Measurements from ENCODE around the gene ULK4.

DNA sequence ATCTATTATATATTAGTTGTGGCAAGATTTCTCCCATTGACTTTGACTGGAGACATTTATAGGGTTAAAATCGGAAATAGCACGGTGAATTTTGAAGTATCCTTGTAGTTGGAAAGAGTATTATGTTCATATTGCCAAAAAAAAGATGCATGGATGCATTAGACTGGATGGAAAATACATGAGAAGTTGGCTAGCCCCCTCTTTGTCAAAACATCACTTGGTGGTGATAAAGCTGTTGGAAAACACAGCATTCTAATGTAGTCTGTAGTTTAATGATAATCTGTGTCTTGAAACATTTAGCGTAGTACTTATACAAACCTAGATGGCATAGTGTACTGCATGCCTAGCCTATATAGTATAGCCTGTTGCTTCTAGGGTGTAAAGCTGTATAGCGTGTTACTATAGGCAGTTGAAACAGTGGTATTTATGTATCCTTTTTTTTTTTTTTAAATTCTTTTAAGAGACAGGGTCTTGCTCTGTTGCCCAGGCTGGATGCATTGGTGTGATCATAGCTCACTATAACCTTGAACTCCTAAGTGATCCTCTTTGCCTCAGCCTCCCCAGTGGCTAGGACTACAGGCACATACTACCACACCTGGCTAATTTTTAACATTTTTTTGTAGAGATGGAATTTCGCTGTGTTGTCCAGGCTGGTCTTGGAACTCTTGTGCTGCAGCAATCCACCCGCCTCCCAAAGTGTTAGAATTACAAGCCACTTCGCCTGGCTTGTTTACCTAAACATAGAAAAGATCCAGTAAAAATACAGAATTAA is 740.8 kb downstream of the ULK4 start:
- TF ChIP-seq, protein P1, sequence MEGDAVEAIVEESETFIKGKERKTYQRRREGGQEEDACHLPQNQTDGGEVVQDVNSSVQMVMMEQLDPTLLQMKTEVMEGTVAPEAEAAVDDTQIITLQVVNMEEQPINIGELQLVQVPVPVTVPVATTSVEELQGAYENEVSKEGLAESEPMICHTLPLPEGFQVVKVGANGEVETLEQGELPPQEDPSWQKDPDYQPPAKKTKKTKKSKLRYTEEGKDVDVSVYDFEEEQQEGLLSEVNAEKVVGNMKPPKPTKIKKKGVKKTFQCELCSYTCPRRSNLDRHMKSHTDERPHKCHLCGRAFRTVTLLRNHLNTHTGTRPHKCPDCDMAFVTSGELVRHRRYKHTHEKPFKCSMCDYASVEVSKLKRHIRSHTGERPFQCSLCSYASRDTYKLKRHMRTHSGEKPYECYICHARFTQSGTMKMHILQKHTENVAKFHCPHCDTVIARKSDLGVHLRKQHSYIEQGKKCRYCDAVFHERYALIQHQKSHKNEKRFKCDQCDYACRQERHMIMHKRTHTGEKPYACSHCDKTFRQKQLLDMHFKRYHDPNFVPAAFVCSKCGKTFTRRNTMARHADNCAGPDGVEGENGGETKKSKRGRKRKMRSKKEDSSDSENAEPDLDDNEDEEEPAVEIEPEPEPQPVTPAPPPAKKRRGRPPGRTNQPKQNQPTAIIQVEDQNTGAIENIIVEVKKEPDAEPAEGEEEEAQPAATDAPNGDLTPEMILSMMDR (IDR thresholded peaks at IDR 0.05; ENCODE audit: low read depth, low read length, poor library complexity, severe bottlenecking) = no peak
- TF ChIP-seq EZH2phosphoT487 (IDR thresholded peaks at IDR 0.05; ENCODE audit: borderline replicate concordance, low read length) = no peak

Data from DOHH2 (cell line).